ENCODE results near the gene NCAPH2. TPM values are rescaled to one million over a fixed set of nuclear protein-coding genes. Genes with fewer than 3 reads are reported as not detected.

NCAPH2 gene
- total and polyA plus RNA-seq, 2 of the 13 experiments (the other 11 are each of a cell fraction or from before 2014, with no cell fraction given), result 28.1 to 64.4 TPM

- TF ChIP-seq ARID2 (CRISPR knock-in tag; IDR thresholded peaks at IDR 0.05; ENCODE audit: borderline replicate concordance) (no peak), ZNF281 (CRISPR knock-in tag; IDR thresholded peaks at IDR 0.05; ENCODE audit: borderline replicate concordance) (no peak), MYPOP (CRISPR knock-in tag; IDR thresholded peaks at IDR 0.05) (0 out of 2 replicates have a peak, but pooled peaks have one; percentile 50), ZNF749 (CRISPR knock-in tag; IDR thresholded peaks at IDR 0.05; ENCODE audit: borderline replicate concordance) (no peak), ZNF780A (CRISPR knock-in tag; IDR thresholded peaks at IDR 0.05) (no peak), KDM5B (CRISPR knock-in tag; IDR thresholded peaks at IDR 0.05; ENCODE audit: borderline replicate concordance) (peak; percentile 53; the same call in 1 of the 2 replicates), ZNF83 (CRISPR knock-in tag; IDR thresholded peaks at IDR 0.05; ENCODE audit: borderline replicate concordance) (no peak), TARDBP (CRISPR knock-in tag; IDR thresholded peaks at IDR 0.05) (peak; percentile 37; the same call in 1 of the 2 replicates), ZNF501 (CRISPR knock-in tag; IDR thresholded peaks at IDR 0.05) (0 out of 2 replicates have a peak, but pooled peaks have one; percentile 37)
Measured at GRCh38 chr22:50531962-50532674, 24.1 kb downstream of the NCAPH2 start (continued).

All from HepG2 (cell line).